Measurements from ENCODE around the gene PHETA2.

DNA sequence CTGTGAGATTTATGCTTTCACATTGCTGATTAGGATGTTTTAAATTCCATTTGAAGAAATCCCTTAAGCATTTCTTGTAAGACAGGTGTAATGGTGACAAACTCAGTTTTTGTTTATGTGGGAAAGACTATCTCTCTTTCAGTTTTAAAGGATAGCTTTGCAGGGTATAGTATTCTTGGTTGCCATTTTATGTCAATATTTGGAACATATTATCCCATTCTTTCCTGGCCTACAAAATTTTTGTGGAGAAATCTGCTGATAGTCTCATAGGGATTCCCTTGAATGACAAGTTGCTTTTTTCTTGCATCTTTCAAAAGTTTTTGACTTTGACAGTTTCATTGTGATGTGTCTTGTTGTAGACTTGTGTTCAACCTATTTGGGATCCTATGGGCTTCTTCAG, 32.3 kb upstream of the PHETA2 start:
- TF ChIP-seq, protein P1, sequence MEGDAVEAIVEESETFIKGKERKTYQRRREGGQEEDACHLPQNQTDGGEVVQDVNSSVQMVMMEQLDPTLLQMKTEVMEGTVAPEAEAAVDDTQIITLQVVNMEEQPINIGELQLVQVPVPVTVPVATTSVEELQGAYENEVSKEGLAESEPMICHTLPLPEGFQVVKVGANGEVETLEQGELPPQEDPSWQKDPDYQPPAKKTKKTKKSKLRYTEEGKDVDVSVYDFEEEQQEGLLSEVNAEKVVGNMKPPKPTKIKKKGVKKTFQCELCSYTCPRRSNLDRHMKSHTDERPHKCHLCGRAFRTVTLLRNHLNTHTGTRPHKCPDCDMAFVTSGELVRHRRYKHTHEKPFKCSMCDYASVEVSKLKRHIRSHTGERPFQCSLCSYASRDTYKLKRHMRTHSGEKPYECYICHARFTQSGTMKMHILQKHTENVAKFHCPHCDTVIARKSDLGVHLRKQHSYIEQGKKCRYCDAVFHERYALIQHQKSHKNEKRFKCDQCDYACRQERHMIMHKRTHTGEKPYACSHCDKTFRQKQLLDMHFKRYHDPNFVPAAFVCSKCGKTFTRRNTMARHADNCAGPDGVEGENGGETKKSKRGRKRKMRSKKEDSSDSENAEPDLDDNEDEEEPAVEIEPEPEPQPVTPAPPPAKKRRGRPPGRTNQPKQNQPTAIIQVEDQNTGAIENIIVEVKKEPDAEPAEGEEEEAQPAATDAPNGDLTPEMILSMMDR (IDR thresholded peaks at IDR 0.05), result no peak
- no peak for TF ChIP-seq POLR2A (IDR thresholded peaks at IDR 0.05)
- TF ChIP-seq POLR2AphosphoS5 (IDR thresholded peaks at IDR 0.05), result no peak
